Stimulated activated CD4-positive, alpha-beta T cell treated with anti-CD3 and anti-CD28 coated beads, Interleukin-4, amount 100 ng/mL, for 4 hours (primary cell): ENCODE measurements around the gene KCNJ11.

Experiments used
- DNase-seq, 2 experiments: peaks; one replicate each; pipeline ENCODE4 v3.0.0-alpha.2; 2020

The KCNJ11 gene

GRCh38 chr11:17408026-17408425, 19.6 kb upstream of the KCNJ11 start:
- no peak for DNase-seq

GRCh38 chr11:17407575-17407974, 19.1 kb upstream of the KCNJ11 start:
- no peak for DNase-seq

- DNase-seq: no peak
Measured at GRCh38 chr11:17406818-17407149, 18.3 kb upstream of the KCNJ11 start.

- no peak for DNase-seq
Measured at GRCh38 chr11:17406082-17406817, 17.8 kb upstream of the KCNJ11 start.

GRCh38 chr11:17405232-17406005, 17.0 kb upstream of the KCNJ11 start:
- no peak for DNase-seq

- DNase-seq: no peak
Measured at GRCh38 chr11:17403980-17404759, 15.7 kb upstream of the KCNJ11 start.

- no peak for DNase-seq
Measured at GRCh38 chr11:17402486-17402885, 14.0 kb upstream of the KCNJ11 start.

- no peak for DNase-seq
Measured at GRCh38 chr11:17401841-17402240, 13.4 kb upstream of the KCNJ11 start.

GRCh38 chr11:17401316-17401715, 12.9 kb upstream of the KCNJ11 start:
- no peak for DNase-seq

- DNase-seq: no peak
Measured at GRCh38 chr11:17400048-17400775, 11.8 kb upstream of the KCNJ11 start.

- no peak for DNase-seq
Measured at GRCh38 chr11:17399236-17399635, 10.8 kb upstream of the KCNJ11 start.

GRCh38 chr11:17397311-17398002, 9.0 kb upstream of the KCNJ11 start:
- DNase-seq: no peak

- DNase-seq: no peak
Measured at GRCh38 chr11:17396598-17397310, 8.3 kb upstream of the KCNJ11 start.

GRCh38 chr11:17395978-17396377, 7.5 kb upstream of the KCNJ11 start:
- no peak for DNase-seq

GRCh38 chr11:17395554-17395961, 7.1 kb upstream of the KCNJ11 start:
- DNase-seq: no peak

GRCh38 chr11:17394743-17395390, 6.4 kb upstream of the KCNJ11 start:
- no peak for DNase-seq

- DNase-seq: no peak
Measured at GRCh38 chr11:17393472-17393871, 5.0 kb upstream of the KCNJ11 start.

GRCh38 chr11:17392872-17393271, 4.4 kb upstream of the KCNJ11 start:
- no peak for DNase-seq

- DNase-seq: no peak
Measured at GRCh38 chr11:17391493-17392355, 3.3 kb upstream of the KCNJ11 start.
